LNCAP (cell line): Measurements from ENCODE around the gene CLBA1.

Experiments
- TF ChIP-seq, protein P1 (sequence below): fragments of 450-650 bp; IDR thresholded peaks from 2 replicates; pipeline ENCODE4 v1.5.1; 2017; ENCODE audit warnings: mild to moderate bottlenecking

The CLBA1 gene

GRCh38 chr14:104965561-104966231, 19.9 kb upstream of the CLBA1 start:
- TF ChIP-seq, protein P1, sequence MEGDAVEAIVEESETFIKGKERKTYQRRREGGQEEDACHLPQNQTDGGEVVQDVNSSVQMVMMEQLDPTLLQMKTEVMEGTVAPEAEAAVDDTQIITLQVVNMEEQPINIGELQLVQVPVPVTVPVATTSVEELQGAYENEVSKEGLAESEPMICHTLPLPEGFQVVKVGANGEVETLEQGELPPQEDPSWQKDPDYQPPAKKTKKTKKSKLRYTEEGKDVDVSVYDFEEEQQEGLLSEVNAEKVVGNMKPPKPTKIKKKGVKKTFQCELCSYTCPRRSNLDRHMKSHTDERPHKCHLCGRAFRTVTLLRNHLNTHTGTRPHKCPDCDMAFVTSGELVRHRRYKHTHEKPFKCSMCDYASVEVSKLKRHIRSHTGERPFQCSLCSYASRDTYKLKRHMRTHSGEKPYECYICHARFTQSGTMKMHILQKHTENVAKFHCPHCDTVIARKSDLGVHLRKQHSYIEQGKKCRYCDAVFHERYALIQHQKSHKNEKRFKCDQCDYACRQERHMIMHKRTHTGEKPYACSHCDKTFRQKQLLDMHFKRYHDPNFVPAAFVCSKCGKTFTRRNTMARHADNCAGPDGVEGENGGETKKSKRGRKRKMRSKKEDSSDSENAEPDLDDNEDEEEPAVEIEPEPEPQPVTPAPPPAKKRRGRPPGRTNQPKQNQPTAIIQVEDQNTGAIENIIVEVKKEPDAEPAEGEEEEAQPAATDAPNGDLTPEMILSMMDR = no peak

GRCh38 chr14:104966261-104966865, 19.2 kb upstream of the CLBA1 start:
- TF ChIP-seq, protein P1 = no peak

GRCh38 chr14:104966981-104967385, 18.6 kb upstream of the CLBA1 start:
- TF ChIP-seq, protein P1 = no peak

- TF ChIP-seq, protein P1 = no peak
Measured at GRCh38 chr14:104967386-104968152, 18.0 kb upstream of the CLBA1 start.

DNA sequence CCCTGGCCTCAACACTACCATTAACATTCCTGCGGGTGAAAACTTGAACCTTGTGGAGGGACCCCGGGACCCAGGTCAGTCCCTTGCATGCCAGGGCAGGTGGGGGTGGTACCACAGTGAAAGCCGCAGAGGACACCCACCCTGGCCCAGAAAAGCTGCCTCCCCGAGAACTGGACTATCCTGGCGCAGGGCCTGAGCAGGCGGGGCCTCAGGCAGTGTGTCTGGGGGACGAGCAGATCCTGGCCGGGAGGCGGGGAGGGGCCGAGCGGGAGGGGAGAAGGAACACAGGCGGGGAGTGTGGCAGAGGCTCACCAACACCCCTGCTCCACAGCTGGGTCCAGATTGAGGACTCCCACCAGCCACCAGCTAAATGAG, 17.4 kb upstream of the CLBA1 start:
- TF ChIP-seq, protein P1 = no peak

DNA sequence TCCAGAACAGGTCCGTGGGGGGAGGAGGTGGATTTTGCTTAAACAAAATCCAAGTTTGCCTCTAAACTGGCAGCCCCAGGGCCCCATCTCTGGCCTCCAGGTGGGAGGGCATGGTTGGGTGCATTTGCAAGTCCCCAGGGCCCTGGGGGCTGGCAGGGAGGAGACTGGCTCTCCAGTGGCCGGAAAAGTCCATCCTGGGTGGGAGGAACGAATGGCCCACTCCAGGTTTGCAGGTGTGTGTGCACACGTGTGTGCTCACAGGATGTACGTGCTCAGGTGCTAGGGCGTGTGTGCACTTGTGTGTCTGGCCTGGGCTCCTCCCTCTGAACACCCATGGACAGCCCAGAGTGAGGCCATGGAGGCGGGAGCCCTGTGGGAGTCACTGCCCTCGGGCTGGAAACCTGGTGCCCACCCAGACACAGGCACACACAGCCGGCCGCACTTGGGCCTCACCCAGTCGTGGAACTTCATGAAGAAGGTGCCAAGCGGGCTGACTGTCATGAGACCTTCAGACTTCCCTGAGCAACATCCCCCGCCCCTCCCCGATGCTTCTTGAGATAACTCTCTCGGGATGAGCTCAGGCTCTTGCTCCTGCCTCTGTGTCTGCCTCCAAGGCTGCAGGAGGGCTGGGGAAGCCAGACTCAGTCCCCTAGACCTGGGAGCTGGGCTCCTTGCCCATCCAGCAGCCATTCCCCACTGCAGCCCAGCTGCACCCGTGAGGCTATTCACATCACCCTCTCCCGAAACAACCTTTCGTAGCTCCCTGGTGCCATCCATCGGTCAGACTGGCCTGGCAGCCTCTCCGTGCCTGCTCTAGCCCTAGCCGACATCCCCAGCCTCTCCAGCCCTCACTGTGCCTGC, 16.8 kb upstream of the CLBA1 start:
- TF ChIP-seq, protein P1 = no peak; the same call in 1 of the 2 replicates

GRCh38 chr14:104969741-104970230, 15.8 kb upstream of the CLBA1 start:
- TF ChIP-seq, protein P1 = no peak
